ENCODE results near the gene TNNT3. TPM values are rescaled to one million over a fixed set of nuclear protein-coding genes. Genes with fewer than 3 reads are reported as not detected.

TNNT3 gene
- total and polyA plus RNA-seq, 10 donors = 0.64 to 4.9 (median 2.0) TPM; not detected in 1

GRCh38 chr11:1953489-1954266, 34.2 kb downstream of the TNNT3 start:
- peak; percentile 77 for DNase-seq
- Histone ChIP-seq H3K36me3 (no peaks in the 10 kb centered on the region), H3K27me3 (replicated peaks in 1 of 7) (no peaks in the 10 kb centered on the region), H3K4me1 (no peaks in the 10 kb centered on the region), H3K4me3 (no peak overlapping the region), H3K27ac (peak overlapping the region in 3 of 8 donors; percentile 28 to 44 (median 43)), H3K9me3 (no peaks in the 10 kb centered on the region)
- intact Hi-C loops (cut with DNase I; ENCODE audit: low total_unique reads) = no loop called here
- 46 to 75% (median 62%) methylated on average over 2 to 8 of the region's 23 CpGs; no CpG with 5 or more reads in 2 of the 5 donors for WGBS, 5 donors
- TF ChIP-seq POLR2AphosphoS5 (IDR thresholded peaks at IDR 0.05) = no peak
- TF ChIP-seq, protein P1, sequence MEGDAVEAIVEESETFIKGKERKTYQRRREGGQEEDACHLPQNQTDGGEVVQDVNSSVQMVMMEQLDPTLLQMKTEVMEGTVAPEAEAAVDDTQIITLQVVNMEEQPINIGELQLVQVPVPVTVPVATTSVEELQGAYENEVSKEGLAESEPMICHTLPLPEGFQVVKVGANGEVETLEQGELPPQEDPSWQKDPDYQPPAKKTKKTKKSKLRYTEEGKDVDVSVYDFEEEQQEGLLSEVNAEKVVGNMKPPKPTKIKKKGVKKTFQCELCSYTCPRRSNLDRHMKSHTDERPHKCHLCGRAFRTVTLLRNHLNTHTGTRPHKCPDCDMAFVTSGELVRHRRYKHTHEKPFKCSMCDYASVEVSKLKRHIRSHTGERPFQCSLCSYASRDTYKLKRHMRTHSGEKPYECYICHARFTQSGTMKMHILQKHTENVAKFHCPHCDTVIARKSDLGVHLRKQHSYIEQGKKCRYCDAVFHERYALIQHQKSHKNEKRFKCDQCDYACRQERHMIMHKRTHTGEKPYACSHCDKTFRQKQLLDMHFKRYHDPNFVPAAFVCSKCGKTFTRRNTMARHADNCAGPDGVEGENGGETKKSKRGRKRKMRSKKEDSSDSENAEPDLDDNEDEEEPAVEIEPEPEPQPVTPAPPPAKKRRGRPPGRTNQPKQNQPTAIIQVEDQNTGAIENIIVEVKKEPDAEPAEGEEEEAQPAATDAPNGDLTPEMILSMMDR (IDR thresholded peaks at IDR 0.05 in 8 of 11, conservative IDR thresholded peaks at IDR 0.05 in 3 of 11) = peak in 6 of 11 experiments; percentile 14 to 64 (median 37)

- no peaks in the 10 kb centered on the region for H3K9me3 ChIP-seq
- intact Hi-C loops (cut with DNase I; ENCODE audit: low total_unique reads) = no loop called here
- WGBS, 5 donors = no CpG with 5 or more reads among the region's 18 CpGs
- H3K27me3 ChIP-seq (replicated peaks in 1 of 7) = no peaks in the 10 kb centered on the region
- no peaks in the 10 kb centered on the region for H3K36me3 ChIP-seq
- no peak overlapping the region for H3K27ac ChIP-seq
- DNase-seq = no peak
- TF ChIP-seq POLR2AphosphoS5 (IDR thresholded peaks at IDR 0.05) = no peak
- TF ChIP-seq, protein P1 (IDR thresholded peaks at IDR 0.05 in 8 of 11, conservative IDR thresholded peaks at IDR 0.05 in 3 of 11) = no peak
- no peak overlapping the region for H3K4me3 ChIP-seq
- no peaks in the 10 kb centered on the region for H3K4me1 ChIP-seq
Measured at GRCh38 chr11:1958367-1958766, 38.9 kb downstream of the TNNT3 start.

DNA sequence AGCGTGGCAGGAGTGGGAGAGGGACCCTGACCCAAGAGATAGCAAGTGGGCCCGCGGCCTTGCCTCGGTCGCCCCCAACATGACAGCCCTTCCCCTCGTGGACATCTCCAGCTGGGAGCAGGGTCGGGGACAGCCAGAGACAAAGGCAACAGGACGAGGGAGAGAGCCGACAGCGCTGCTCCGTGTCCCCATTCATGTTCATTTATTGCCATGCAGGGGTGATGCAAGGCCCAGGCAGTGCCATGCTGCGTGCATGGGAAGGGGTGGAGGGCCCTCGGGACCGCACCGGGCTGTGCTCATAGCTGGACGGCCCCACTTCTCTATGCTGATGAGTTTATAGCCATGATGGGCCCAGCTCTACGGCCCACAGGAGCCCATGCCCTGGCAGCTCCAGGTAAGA, 40.3 kb downstream of the TNNT3 start:
- no peak overlapping the region for H3K4me3 ChIP-seq
- no peaks in the 10 kb centered on the region for H3K4me1 ChIP-seq
- DNase-seq = peak; percentile 48
- H3K27ac ChIP-seq = no peak overlapping the region
- TF ChIP-seq POLR2A (IDR thresholded peaks at IDR 0.05) (no peak), POLR2AphosphoS5 (IDR thresholded peaks at IDR 0.05) (no peak)
- TF ChIP-seq, protein P1 (IDR thresholded peaks at IDR 0.05 in 8 of 11, conservative IDR thresholded peaks at IDR 0.05 in 3 of 11) = no peak
- H3K36me3 ChIP-seq = no peaks in the 10 kb centered on the region
- intact Hi-C loops (cut with DNase I; ENCODE audit: low total_unique reads) = no loop called here
- WGBS, 5 donors = 80 to 100% (median 88%) methylated on average over 3 to 10 of the region's 17 CpGs
- no peaks in the 10 kb centered on the region for H3K27me3 ChIP-seq (replicated peaks in 1 of 7)
- H3K9me3 ChIP-seq = no peaks in the 10 kb centered on the region

DNA sequence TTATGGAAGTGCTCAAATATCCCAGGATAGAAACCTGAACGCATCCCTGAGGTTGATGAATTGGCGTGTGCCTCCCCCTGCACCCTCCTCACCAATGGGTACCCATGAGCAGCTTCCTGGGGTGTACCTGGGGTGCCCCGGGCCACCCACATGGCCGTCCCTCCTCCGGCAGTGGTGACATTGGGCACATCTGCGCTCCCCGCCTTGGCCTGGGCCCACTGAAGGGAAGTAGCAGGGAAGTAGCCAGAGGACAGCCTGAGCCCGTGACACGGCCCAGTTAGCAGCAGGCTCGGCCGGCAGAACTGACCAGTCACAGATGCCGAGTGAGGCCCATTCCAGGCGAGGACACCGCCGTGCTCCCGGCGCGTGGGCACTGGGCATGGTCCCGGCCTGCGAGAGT, 44.4 kb downstream of the TNNT3 start:
- WGBS, 5 donors = 96 to 100% (median 100%) methylated on average over 2 to 5 of the region's 20 CpGs; no CpG with 5 or more reads in 2 of the 5 donors
- Histone ChIP-seq H3K9me3 (no peaks in the 10 kb centered on the region), H3K27ac (no peak overlapping the region), H3K27me3 (replicated peaks in 1 of 7) (no peaks in the 10 kb centered on the region), H3K36me3 (no peaks in the 10 kb centered on the region), H3K4me1 (no peaks in the 10 kb centered on the region), H3K4me3 (no peak overlapping the region)
- peak; percentile 36 for DNase-seq
- TF ChIP-seq, protein P1 (IDR thresholded peaks at IDR 0.05 in 8 of 11, conservative IDR thresholded peaks at IDR 0.05 in 3 of 11) = no peak
- no peak for TF ChIP-seq POLR2AphosphoS5 (IDR thresholded peaks at IDR 0.05)
- TF ChIP-seq POLR2A (IDR thresholded peaks at IDR 0.05) = no peak
- intact Hi-C loops (cut with DNase I; ENCODE audit: low total_unique reads) = no loop called here
